ENCODE results near the gene BABAM2.

Gene BABAM2

GRCh38 chr2:28321426-28321825, 430.9 kb downstream of the BABAM2 start:
- H3K4me3 ChIP-seq (ENCODE audit: insufficient read depth, low read length, poor library complexity, severe bottlenecking), result no peak overlapping the region

GRCh38 chr2:28322051-28322450, 431.5 kb downstream of the BABAM2 start:
- Histone ChIP-seq H3K27ac (ENCODE audit: low read depth, low read length) (no peak overlapping the region), H3K36me3 (ENCODE audit: low read length) (no peaks in the 10 kb centered on the region), H3K9ac (ENCODE audit: low read length) (no peak overlapping the region), H3K27me3 (ENCODE audit: low read length) (no peaks in the 10 kb centered on the region), H4K20me1 (ENCODE audit: low read depth, low read length) (no peaks in the 10 kb centered on the region), H2AFZ (ENCODE audit: low read depth, low read length, severe bottlenecking) (no peak overlapping the region), H3K4me2 (ENCODE audit: low read depth, low read length, poor library complexity, severe bottlenecking) (no peak overlapping the region), H3F3A (ENCODE audit: insufficient read depth) (no peaks in the 10 kb centered on the region), H3K4me3 (ENCODE audit: insufficient read depth, low read length, poor library complexity, severe bottlenecking) (no peak overlapping the region), H3K9me2 (replicated peaks; ENCODE audit: insufficient read depth, low read length) (no peaks in the 10 kb centered on the region), H3K79me2 (ENCODE audit: insufficient read depth, low read length) (no peaks in the 10 kb centered on the region), H3K9me3 (ENCODE audit: insufficient read depth, low read length) (no peaks in the 10 kb centered on the region)
- TF ChIP-seq EZH2phosphoT487 (conservative IDR thresholded peaks at IDR 0.05; ENCODE audit: low read length), result no peak
- no peak for TF ChIP-seq CTCF (IDR thresholded peaks at IDR 0.05; ENCODE audit: insufficient read depth, low read length, poor library complexity, severe bottlenecking)

More at GRCh38 chr2:28321426-28321825, 430.9 kb downstream of the BABAM2 start:
- Histone ChIP-seq H3K9ac (ENCODE audit: low read length) (no peak overlapping the region), H3K9me2 (replicated peaks; ENCODE audit: insufficient read depth, low read length) (no peaks in the 10 kb centered on the region), H3F3A (ENCODE audit: insufficient read depth) (no peaks in the 10 kb centered on the region), H3K9me3 (ENCODE audit: insufficient read depth, low read length) (no peaks in the 10 kb centered on the region), H2AFZ (ENCODE audit: low read depth, low read length, severe bottlenecking) (no peak overlapping the region), H3K79me2 (ENCODE audit: insufficient read depth, low read length) (no peaks in the 10 kb centered on the region), H4K20me1 (ENCODE audit: low read depth, low read length) (no peaks in the 10 kb centered on the region), H3K27me3 (ENCODE audit: low read length) (no peaks in the 10 kb centered on the region), H3K27ac (ENCODE audit: low read depth, low read length) (no peak overlapping the region), H3K36me3 (ENCODE audit: low read length) (no peaks in the 10 kb centered on the region), H3K4me2 (ENCODE audit: low read depth, low read length, poor library complexity, severe bottlenecking) (no peak overlapping the region)
- TF ChIP-seq EZH2phosphoT487 (conservative IDR thresholded peaks at IDR 0.05; ENCODE audit: low read length), result no peak

DNA sequence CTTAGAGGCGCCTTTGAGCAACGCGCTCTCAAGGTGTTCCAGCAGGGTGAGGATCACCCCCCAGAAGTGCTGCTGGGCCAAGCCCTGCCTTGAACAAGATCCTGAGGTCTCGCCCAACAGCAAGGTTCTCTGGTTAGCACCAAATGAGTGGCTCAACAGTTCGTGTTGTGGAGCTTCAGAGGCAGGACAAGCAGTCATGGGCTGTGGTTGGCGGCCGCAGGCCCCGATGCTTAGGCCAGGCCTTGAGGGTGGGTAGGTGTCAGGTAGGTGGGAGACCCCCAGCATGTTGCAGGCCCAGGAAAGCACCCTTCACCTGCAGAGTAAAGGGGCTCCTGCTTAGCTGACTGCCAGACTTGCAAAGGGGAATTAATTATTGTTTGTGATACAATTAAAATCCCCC, 431.9 kb downstream of the BABAM2 start:
- TF ChIP-seq CTCF (IDR thresholded peaks at IDR 0.05; ENCODE audit: insufficient read depth, low read length, poor library complexity, severe bottlenecking), result no peak
- TF ChIP-seq EZH2phosphoT487 (conservative IDR thresholded peaks at IDR 0.05; ENCODE audit: low read length), result no peak
- H4K20me1 ChIP-seq (ENCODE audit: low read depth, low read length), result no peaks in the 10 kb centered on the region
- no peaks in the 10 kb centered on the region for H3K9me2 ChIP-seq (replicated peaks; ENCODE audit: insufficient read depth, low read length)
- no peak overlapping the region for H3K4me2 ChIP-seq (ENCODE audit: low read depth, low read length, poor library complexity, severe bottlenecking)
- no peaks in the 10 kb centered on the region for H3F3A ChIP-seq (ENCODE audit: insufficient read depth)
- H3K79me2 ChIP-seq (ENCODE audit: insufficient read depth, low read length), result no peaks in the 10 kb centered on the region
- H3K9ac ChIP-seq (ENCODE audit: low read length), result no peak overlapping the region
- H3K9me3 ChIP-seq (ENCODE audit: insufficient read depth, low read length), result no peaks in the 10 kb centered on the region
- no peak overlapping the region for H3K4me3 ChIP-seq (ENCODE audit: insufficient read depth, low read length, poor library complexity, severe bottlenecking)
- H3K36me3 ChIP-seq (ENCODE audit: low read length), result no peaks in the 10 kb centered on the region
- H2AFZ ChIP-seq (ENCODE audit: low read depth, low read length, severe bottlenecking), result no peak overlapping the region
- H3K27ac ChIP-seq (ENCODE audit: low read depth, low read length), result no peak overlapping the region
- no peaks in the 10 kb centered on the region for H3K27me3 ChIP-seq (ENCODE audit: low read length)

DNA sequence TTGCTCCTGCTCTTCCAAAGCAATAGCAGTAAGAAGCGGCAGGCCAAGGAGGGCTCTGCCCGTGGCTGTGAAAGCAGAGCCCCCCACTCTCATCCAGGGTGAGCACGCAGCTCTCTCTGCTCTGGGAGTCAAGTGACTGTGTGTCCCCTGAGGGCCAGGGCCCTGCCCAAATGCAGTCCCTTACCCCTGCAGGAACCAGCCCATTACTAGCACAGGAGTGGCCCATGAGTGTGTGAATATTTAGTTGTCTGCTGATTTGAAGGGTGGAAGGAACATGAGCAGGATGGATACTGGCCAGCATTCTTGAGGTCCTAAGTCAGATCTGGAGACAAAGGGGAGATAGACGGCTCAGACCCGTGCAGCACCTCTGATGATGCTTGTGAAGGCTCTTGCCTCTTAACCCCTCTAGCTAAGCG, 432.5 kb downstream of the BABAM2 start:
- H3K9me3 ChIP-seq (ENCODE audit: insufficient read depth, low read length), result no peaks in the 10 kb centered on the region

More for the DNA sequence above, 432.5 kb downstream of the BABAM2 start:
- Histone ChIP-seq H3K36me3 (ENCODE audit: low read length) (no peaks in the 10 kb centered on the region), H3K4me3 (ENCODE audit: insufficient read depth, low read length, poor library complexity, severe bottlenecking) (no peak overlapping the region), H3K4me2 (ENCODE audit: low read depth, low read length, poor library complexity, severe bottlenecking) (no peak overlapping the region), H3F3A (ENCODE audit: insufficient read depth) (no peaks in the 10 kb centered on the region), H2AFZ (ENCODE audit: low read depth, low read length, severe bottlenecking) (no peak overlapping the region), H3K9me2 (replicated peaks; ENCODE audit: insufficient read depth, low read length) (no peaks in the 10 kb centered on the region), H3K9ac (ENCODE audit: low read length) (no peak overlapping the region), H3K27ac (ENCODE audit: low read depth, low read length) (no peak overlapping the region), H3K27me3 (ENCODE audit: low read length) (no peaks in the 10 kb centered on the region), H3K79me2 (ENCODE audit: insufficient read depth, low read length) (no peaks in the 10 kb centered on the region), H4K20me1 (ENCODE audit: low read depth, low read length) (no peaks in the 10 kb centered on the region)
- TF ChIP-seq CTCF (IDR thresholded peaks at IDR 0.05; ENCODE audit: insufficient read depth, low read length, poor library complexity, severe bottlenecking) (no peak), EZH2phosphoT487 (conservative IDR thresholded peaks at IDR 0.05; ENCODE audit: low read length) (no peak)

All from SU-DHL-6 (cell line).